BE2C (cell line): ENCODE measurements around the gene C2orf49.

Experiments
- DNase-seq: peaks from one replicate; pipeline ENCODE4 v3.0.0-alpha.2; 2020
- H3K27me3 ChIP-seq: fragments of 250-450 bp; sonication (Bioruptor Pico); 2 replicates; pipeline ENCODE4 v1.5.1; 2020; ENCODE audit warnings: mild to moderate bottlenecking
- H3K36me3 ChIP-seq: fragments of 250-450 bp; sonication (Bioruptor Pico); 2 replicates; pipeline ENCODE4 v1.5.1; 2020; ENCODE audit warnings: mild to moderate bottlenecking
- H3K4me1 ChIP-seq: fragments of 250-450 bp; sonication (Bioruptor Pico); 2 replicates; pipeline ENCODE4 v1.5.1; 2020
- H3K4me3 ChIP-seq: 2 replicates; pipeline ENCODE4 v1.5.1; 2011; ENCODE audit warnings: low read depth, low read length
- H3K9me3 ChIP-seq: fragments of 250-450 bp; sonication (Bioruptor Pico); 2 replicates; pipeline ENCODE4 v1.5.1; 2020
- CTCF ChIP-seq: IDR thresholded peaks from 2 replicates; pipeline ENCODE4 v1.5.1; 2012; ENCODE audit warnings: mild to moderate bottlenecking, low read depth, low read length

C2orf49 gene

GRCh38 chr2:105378921-105379383 lies 41.6 kb downstream of the C2orf49 start:
- DNase-seq = no peak
- H3K36me3 ChIP-seq = peaks cover 13% of the 10 kb centered on the region

GRCh38 chr2:105379741-105380186 lies 42.4 kb downstream of the C2orf49 start:
- DNase-seq = no peak
- H3K4me1 ChIP-seq = peaks cover 8% of the 10 kb centered on the region
- H3K9me3 ChIP-seq = no peaks in the 10 kb centered on the region
- no peak for TF ChIP-seq CTCF
- H3K36me3 ChIP-seq = peaks cover 15% of the 10 kb centered on the region
- no peaks in the 10 kb centered on the region for H3K27me3 ChIP-seq
- H3K4me3 ChIP-seq = no peak overlapping the region

More at GRCh38 chr2:105378921-105379383, 41.6 kb downstream of the C2orf49 start:
- Histone ChIP-seq H3K4me1 (peaks cover 8% of the 10 kb centered on the region), H3K9me3 (no peaks in the 10 kb centered on the region), H3K27me3 (no peaks in the 10 kb centered on the region), H3K4me3 (no peak overlapping the region)
- no peak for TF ChIP-seq CTCF

- H3K9me3 ChIP-seq = no peaks in the 10 kb centered on the region
- no peak for DNase-seq
- H3K36me3 ChIP-seq = peaks cover 23% of the 10 kb centered on the region
- no peak for TF ChIP-seq CTCF
- H3K27me3 ChIP-seq = no peaks in the 10 kb centered on the region
- no peak overlapping the region for H3K4me3 ChIP-seq
- H3K4me1 ChIP-seq = peaks cover 8% of the 10 kb centered on the region
These were observed 43.2 kb downstream of the C2orf49 start for GRCh38 chr2:105380432-105381100.

- H3K9me3 ChIP-seq = no peaks in the 10 kb centered on the region
- H3K27me3 ChIP-seq = no peaks in the 10 kb centered on the region
- H3K4me1 ChIP-seq = peaks cover 8% of the 10 kb centered on the region
- DNase-seq = no peak
- peaks cover 26% of the 10 kb centered on the region for H3K36me3 ChIP-seq
- no peak overlapping the region for H3K4me3 ChIP-seq
- no peak for TF ChIP-seq CTCF
These were observed 43.8 kb downstream of the C2orf49 start for GRCh38 chr2:105381101-105381668.

- no peak overlapping the region for H3K4me3 ChIP-seq
- H3K4me1 ChIP-seq = peaks cover 8% of the 10 kb centered on the region
- no peaks in the 10 kb centered on the region for H3K9me3 ChIP-seq
- DNase-seq = no peak
- no peak for TF ChIP-seq CTCF
- H3K36me3 ChIP-seq = peaks cover 26% of the 10 kb centered on the region
- no peaks in the 10 kb centered on the region for H3K27me3 ChIP-seq
These were observed 44.8 kb downstream of the C2orf49 start for GRCh38 chr2:105382177-105382576.
